SK-N-SH treated with all-trans-retinoic acid at 6 μM for 48 hours (cell line): ENCODE measurements around the gene FEZF1.

Source experiments
- BACH2 ChIP-seq: fragments of 250-450 bp; sonication (Bioruptor Pico); IDR thresholded peaks from 2 replicates; pipeline ENCODE4 v1.9.0; 2021; ENCODE audit warnings: mild to moderate bottlenecking, borderline replicate concordance
- CREB5 ChIP-seq: fragments of 250-450 bp; sonication (Bioruptor Pico); IDR thresholded peaks from 2 replicates; pipeline ENCODE4 v1.5.1; 2020; ENCODE audit warnings: low read depth, mild to moderate bottlenecking, moderate library complexity
- ISL1 ChIP-seq: fragments of 250-450 bp; sonication (Bioruptor Pico); IDR thresholded peaks from 2 replicates; pipeline ENCODE4 v2.1.2; 2022; ENCODE audit warnings: mild to moderate bottlenecking, moderate library complexity
- OSR1 ChIP-seq: fragments of 250-450 bp; sonication (Bioruptor Pico); IDR thresholded peaks from 2 replicates; pipeline ENCODE4 v1.8.0; 2022; ENCODE audit warnings: moderate library complexity, mild to moderate bottlenecking, inconsistent platforms
- PATZ1 ChIP-seq: fragments of 250-450 bp; sonication (Bioruptor Pico); IDR thresholded peaks from 2 replicates; pipeline ENCODE4 v1.8.0; 2020; ENCODE audit warnings: mild to moderate bottlenecking, moderate library complexity, borderline replicate concordance
- PPARA ChIP-seq: fragments of 250-450 bp; sonication (Bioruptor Pico); IDR thresholded peaks from 2 replicates; pipeline ENCODE4 v1.5.0; 2020; ENCODE audit warnings: mild to moderate bottlenecking, borderline replicate concordance
- RARB ChIP-seq: fragments of 250-450 bp; sonication (Bioruptor Pico); IDR thresholded peaks from 2 replicates; pipeline ENCODE4 v1.8.0; 2021; ENCODE audit warnings: mild to moderate bottlenecking, moderate library complexity
- ZFP3 ChIP-seq: fragments of 250-450 bp; sonication (Bioruptor Pico); IDR thresholded peaks from 2 replicates; pipeline ENCODE4 v1.5.0; 2020; ENCODE audit warnings: mild to moderate bottlenecking, moderate library complexity
- ZNF565 ChIP-seq: fragments of 450-650 bp; formaldehyde crosslinking; conservative IDR thresholded peaks from 2 replicates; pipeline ENCODE4 v1.5.0; 2020; ENCODE audit warnings: low read depth, mild to moderate bottlenecking, moderate library complexity
- TF ChIP-seq, protein P1 (sequence below): fragments of 250-450 bp; sonication (Bioruptor Pico); IDR thresholded peaks from 2 replicates; pipeline ENCODE4 v1.8.0; 2021; ENCODE audit warnings: low read depth, mild to moderate bottlenecking, moderate library complexity, borderline replicate concordance

DNA sequence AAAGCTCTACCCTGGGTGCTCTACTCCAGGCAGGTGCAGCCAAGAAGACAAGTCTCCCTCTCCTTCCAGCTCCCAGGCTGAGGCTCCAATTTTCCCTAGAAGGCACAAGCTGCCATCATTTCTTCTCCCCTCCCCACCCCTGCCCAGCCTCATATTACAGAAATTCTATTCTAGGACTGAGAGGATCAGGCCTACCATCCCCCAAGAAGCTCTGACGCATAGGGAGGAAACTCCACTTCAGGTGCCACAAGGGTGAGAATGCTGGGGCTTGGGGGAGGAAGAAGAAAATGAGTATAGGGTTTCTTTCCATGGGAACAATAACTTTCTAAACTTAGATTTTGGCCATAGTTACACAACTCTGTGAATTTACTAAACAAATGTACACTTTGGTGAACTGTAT lies 35.3 kb downstream of the FEZF1 start:
- TF ChIP-seq, protein P1, sequence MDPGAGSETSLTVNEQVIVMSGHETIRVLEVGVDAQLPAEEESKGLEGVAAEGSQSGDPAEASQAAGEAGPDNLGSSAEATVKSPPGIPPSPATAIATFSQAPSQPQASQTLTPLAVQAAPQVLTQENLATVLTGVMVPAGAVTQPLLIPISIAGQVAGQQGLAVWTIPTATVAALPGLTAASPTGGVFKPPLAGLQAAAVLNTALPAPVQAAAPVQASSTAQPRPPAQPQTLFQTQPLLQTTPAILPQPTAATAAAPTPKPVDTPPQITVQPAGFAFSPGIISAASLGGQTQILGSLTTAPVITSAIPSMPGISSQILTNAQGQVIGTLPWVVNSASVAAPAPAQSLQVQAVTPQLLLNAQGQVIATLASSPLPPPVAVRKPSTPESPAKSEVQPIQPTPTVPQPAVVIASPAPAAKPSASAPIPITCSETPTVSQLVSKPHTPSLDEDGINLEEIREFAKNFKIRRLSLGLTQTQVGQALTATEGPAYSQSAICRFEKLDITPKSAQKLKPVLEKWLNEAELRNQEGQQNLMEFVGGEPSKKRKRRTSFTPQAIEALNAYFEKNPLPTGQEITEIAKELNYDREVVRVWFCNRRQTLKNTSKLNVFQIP = no peak
- TF ChIP-seq ISL1 (CRISPR knock-in tag) (no peak), PATZ1 (CRISPR knock-in tag) (no peak), ZFP3 (CRISPR knock-in tag) (no peak), BACH2 (CRISPR knock-in tag) (no peak), OSR1 (CRISPR knock-in tag) (no peak), PPARA (CRISPR knock-in tag) (no peak), RARB (CRISPR knock-in tag) (no peak), CREB5 (CRISPR knock-in tag) (no peak), ZNF565 (CRISPR knock-in tag) (no peak)
